ENCODE results near the gene NR2F1-AS1.
"Not testable (repeated sequence)": the region's sequence is repeated elsewhere in the genome, so short reads cannot be mapped to it uniquely, and the experiment has no call there.

The NR2F1-AS1 gene

GRCh38 chr5:93430118-93430517 lies 150.9 kb downstream of the NR2F1-AS1 start:
- no peak for DNase-seq (ENCODE audit: low read depth in 2 of 2)

DNA sequence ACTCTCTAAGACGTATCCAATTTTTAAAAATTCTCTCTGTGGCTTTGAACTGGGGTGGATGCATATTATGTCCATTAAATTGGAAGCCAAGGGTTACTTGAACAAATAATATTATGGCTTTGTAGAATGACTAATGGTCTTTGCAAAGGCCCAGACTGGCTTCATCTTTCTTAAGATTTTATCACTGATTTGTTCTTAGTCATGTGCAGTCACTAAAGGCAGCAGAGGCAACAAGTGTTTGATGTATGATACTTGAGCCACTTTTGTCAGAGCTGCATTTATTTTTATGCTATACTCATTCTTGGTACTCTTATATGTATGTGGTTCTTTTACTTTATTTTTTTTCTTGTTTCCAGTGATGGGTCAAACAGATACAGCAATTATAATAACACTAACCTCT lies 152.2 kb downstream of the NR2F1-AS1 start:
- DNase-seq (ENCODE audit: low read depth in 2 of 2): no peak

- DNase-seq (ENCODE audit: low read depth in 2 of 2): no peak
Observed at GRCh38 chr5:93427316-93427715, 153.7 kb downstream of the NR2F1-AS1 start.

DNA sequence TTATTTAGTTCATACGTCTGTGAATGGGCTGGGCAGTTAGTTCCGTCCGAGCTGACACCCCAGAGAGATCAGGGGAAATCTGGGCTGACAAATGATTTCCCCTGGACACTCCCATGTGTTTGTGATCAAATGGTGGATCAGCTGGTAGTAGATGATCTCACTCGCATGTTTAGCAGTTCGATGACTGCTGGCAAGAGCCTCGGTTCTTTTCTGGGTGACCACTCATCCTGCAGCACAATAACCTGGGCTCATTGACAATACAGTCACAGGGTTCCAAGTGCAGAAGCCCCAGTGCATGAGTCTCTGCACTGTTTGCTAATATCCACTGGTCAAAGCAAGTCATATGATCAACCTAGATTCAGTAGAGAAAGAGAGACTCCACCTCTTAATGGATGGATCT lies 155.9 kb downstream of the NR2F1-AS1 start:
- no peak for DNase-seq (ENCODE audit: low read depth in 2 of 2)

DNA sequence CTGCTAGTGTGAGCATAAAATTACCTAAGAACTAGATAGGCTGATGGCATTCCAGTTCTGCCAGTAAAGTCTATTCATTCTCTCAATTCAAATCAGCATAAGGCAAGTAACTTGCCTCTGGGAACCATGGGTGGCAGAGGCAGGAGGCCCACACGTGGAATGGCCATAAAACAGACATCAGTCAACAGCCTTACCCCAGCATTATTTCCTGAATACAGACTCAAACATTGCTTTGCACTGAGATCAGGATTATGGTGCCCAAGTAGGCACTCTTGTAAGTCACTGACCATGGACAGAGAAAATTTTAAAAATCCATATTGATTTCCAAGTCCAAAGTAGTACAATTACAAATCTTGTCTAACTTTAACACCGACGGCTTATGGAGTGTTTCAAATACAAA lies 157.7 kb downstream of the NR2F1-AS1 start:
- DNase-seq (ENCODE audit: low read depth in 2 of 2): no peak

DNA sequence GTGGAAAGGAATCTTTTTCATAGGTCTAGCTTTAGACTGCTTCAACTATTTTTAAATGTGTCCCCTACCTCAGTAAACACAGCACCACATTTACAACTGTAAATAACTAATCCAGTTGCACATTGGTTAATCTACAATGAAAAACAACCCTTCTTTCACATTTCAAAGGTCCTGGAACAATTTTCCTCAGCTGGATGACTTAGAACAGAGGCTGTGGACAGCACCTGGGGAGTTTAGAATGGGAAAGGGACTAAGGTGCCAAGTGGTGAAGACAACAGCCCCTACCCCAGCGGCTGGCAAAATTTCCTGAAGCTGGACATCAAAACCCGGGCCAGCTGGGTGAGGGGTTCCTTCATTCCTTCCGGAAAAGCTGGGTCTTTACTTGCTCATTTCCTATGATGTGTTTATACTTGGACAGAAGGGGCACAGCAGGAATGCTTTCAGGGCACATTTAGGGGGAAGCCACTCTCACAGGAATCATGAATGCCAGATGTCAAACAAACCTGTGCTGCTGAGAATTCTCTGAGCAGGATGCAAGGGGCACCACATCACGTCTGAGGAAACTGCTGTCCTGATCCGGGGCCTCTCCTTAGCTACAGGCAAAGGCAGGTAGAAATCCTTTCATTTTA lies 158.3 kb downstream of the NR2F1-AS1 start:
- no peak for DNase-seq (ENCODE audit: low read depth in 2 of 2)

- no peak for DNase-seq (ENCODE audit: low read depth in 2 of 2)
Observed at GRCh38 chr5:93421987-93422401, 159.0 kb downstream of the NR2F1-AS1 start.

DNA sequence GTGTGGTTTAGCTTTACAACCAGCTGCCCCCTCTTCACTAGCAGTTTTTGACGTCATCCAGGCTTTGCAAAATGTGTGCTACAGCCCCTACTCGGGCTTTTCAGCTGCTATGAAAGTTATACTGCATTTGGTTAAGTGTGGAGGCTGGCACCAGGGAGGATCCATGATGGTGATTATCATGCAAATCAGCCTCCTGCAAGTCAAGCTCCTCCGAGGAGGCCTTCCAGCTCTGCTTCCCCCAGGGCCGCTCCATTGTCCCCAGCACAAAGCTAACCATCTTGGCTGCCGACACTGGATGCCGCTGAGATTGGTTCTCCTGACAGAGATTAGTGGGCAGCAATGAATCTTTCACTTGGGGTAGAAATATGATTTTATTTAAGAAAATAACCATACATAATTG lies 159.6 kb downstream of the NR2F1-AS1 start:
- no peak for DNase-seq (ENCODE audit: low read depth in 2 of 2)

- DNase-seq (ENCODE audit: low read depth in 2 of 2): no peak
Observed at GRCh38 chr5:93417490-93417889, 163.5 kb downstream of the NR2F1-AS1 start.

DNA sequence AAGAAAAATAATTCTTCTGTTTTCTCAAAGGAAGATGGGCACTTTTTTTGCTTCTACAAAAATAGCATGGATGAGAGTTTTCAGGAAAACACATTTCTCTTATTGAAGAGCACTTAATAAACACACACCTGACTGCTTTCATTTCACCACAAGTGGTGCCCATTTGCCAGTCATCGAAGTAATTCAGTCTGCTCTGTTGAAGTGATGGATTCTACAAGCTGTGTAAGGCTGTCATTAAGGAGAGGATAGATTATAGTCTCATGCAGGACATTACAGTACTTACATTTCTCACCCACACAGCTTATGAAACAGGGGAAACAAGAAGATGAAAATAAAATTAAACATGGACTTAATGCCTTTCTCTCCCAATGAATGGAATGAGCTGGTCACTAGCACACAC lies 165.2 kb downstream of the NR2F1-AS1 start:
- no peak for DNase-seq (ENCODE audit: low read depth in 2 of 2)

GRCh38 chr5:93411716-93412115 lies 169.3 kb downstream of the NR2F1-AS1 start:
- no peak for DNase-seq (ENCODE audit: low read depth in 2 of 2)

DNA sequence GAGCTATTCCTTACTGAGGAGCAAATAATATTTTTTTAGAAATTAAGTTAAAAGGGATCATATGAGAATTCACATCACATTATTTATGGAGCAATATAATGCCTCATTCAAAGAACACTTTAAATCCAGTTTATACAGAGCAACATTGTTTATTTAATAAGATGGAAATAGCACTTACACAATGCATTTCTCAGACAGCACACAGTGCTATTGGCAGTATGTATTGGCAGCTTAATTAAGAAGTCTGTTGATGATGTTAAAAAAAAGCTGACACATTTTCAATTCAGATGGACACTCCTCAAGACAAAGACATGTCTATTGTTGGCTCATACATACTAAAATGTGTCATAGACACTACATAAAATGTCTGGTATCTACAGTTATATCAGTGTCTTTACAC lies 171.3 kb downstream of the NR2F1-AS1 start:
- no peak for DNase-seq (ENCODE audit: low read depth in 2 of 2)

DNA sequence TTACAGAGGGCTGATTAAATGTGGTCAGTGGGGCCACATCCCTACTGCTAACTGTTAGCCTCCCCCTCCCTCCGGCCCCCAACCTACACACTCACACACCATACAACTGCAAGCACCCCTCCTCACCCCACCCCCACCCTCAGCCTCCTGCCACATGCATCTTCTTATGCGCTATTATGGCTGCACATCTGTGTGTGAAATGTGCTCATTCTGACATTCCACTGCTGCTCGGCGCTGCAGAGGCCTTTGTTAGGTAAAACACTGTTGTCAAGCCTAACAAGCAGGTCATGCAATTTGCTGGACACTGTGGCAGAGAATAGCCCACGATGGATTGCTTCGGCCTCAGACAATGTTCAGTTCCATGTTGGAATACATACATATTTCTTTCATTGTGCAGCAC lies 173.6 kb downstream of the NR2F1-AS1 start:
- DNase-seq (ENCODE audit: low read depth in 2 of 2): no peak

DNA sequence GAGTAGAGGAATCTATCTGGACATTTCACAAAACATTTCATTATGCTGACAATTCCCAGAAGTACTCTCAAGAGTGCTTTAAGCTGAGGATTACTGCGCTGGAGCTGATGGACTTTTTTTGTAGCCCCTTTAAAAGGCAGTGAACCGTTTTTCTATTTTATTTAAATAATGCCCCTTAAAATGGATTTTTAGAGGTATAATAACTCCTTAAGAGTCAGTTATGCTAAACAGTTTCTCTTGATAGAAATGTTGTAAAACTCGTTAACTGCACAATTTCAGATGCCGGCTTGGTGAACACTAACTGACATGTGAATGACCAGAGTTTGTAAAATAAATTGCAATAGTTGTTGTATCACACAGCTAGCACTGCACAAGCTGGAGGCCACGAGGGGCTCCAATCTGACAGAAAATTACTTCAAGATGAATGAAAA lies 174.0 kb downstream of the NR2F1-AS1 start:
- no peak for DNase-seq (ENCODE audit: low read depth in 2 of 2)

DNA sequence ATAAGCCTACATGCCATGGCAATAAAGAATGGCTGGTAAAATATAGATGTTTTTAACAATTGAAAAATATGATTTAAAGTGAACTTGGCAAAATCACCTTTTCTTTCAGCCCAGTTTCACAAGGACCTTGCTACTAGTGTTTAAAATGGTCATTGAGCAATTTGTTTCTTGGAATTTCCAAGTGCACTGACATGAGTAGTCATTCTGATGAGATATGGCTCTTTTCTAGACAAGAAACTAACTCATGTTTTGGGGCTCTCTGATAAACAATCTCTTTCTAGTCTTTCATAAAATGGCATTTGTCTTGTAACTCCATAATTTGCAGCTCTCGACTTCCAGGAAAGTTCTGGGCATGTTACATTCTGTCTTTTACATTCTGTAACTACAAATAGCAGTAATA lies 176.8 kb downstream of the NR2F1-AS1 start:
- DNase-seq (ENCODE audit: low read depth in 2 of 2): no peak

DNA sequence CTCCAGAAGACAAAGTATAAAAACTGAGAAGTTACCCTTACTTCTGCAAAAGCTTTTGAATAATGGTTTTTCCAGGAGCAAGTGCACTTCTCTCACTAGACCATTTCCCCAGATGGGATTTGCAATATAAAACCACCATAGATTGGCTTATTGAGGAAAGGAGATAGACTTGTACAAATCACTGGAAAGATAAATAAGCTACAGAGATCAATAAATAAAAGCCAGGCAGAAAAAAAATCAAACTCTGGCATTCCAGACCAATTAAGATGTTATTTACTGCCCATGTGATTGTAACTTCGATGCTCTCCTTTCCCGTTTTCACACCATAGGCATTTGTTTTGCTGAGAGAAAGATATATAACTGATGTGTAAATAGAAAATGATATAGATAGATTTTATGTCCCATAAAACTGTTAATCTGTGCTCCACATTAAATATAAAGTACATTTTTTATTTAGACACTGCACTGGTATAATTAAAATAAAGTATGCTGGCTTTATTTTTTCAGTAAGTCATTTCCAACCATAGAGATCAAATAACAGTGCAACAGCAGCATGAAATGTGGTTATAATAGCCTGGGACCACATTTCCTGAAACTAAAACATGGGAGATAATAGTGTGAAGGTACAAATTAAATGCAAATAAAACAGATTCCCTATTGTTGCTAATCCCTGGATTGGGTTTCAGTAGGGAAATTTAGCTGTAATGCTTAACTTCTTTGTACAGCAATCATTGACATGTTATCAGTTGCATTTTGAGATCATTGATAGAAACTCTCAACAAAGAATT lies 177.7 kb downstream of the NR2F1-AS1 start:
- DNase-seq (ENCODE audit: low read depth in 2 of 2): no peak

GRCh38 chr5:93402451-93402850 lies 178.6 kb downstream of the NR2F1-AS1 start:
- no peak for DNase-seq (ENCODE audit: low read depth in 2 of 2)

- no peak for DNase-seq (ENCODE audit: low read depth in 2 of 2)
Observed at GRCh38 chr5:93401634-93402213, 179.3 kb downstream of the NR2F1-AS1 start.

- no peak for DNase-seq (ENCODE audit: low read depth in 2 of 2)
Observed at GRCh38 chr5:93399675-93400074, 181.3 kb downstream of the NR2F1-AS1 start.

GRCh38 chr5:93395971-93396379 lies 185.0 kb downstream of the NR2F1-AS1 start:
- DNase-seq (ENCODE audit: low read depth in 2 of 2): no peak

GRCh38 chr5:93395010-93395409 lies 186.0 kb downstream of the NR2F1-AS1 start:
- DNase-seq (ENCODE audit: low read depth in 2 of 2): no peak

DNA sequence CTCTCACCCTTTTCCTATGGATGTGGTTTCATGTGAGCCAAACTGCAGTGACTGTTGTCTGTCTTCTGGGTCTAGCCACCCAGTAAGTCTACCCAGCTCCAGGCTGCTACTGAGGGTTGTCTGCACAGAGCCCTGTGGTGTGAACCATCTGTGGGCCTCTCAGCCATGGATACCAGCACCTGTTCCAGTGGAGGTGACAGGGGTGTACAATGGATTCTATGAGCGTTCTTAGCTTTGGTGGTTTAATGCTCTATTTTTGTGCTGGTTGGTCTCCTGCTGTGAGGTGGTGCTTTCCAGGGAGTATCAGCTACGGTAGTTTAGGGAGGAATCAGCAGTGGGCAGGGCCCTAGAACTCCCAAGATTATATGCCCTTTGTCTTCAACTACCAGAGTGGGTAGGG lies 186.7 kb downstream of the NR2F1-AS1 start:
- DNase-seq (ENCODE audit: low read depth in 2 of 2): no peak

DNA sequence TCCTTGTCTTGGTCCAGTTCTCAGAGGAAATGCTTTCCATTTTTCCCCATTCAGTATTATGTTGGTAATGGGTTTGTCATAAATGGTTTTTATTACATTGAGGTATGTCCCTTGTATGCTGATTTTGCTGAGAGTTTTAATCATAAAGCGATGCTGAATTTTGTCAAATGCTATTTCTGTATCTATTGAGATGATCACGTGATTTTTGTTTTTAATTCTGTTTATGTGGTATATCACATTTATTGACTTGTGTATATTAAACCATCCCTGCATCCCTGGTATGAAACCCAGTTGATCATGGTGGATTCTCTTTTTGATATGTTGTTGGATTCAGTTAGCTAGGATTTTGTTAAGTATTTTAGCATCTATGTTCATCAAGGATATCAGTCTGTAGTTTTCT lies 189.8 kb downstream of the NR2F1-AS1 start:
- not testable (repeated sequence) for DNase-seq (ENCODE audit: low read depth in 2 of 2)

All from stimulated activated CD4-positive, alpha-beta T cell treated with anti-CD3 and anti-CD28 coated beads, Interleukin-1b, Interleukin-23, amount 100 ng/mL, for 4 hours (primary cell).